IPS-18c (cell line): ENCODE measurements around the gene ZBTB9.
"Not testable (repeated sequence)": the region's sequence is repeated elsewhere in the genome, so short reads cannot be mapped to it uniquely, and the experiment has no call there.

Source experiments
- H3K4me3 ChIP-seq: 2 replicates; pipeline ENCODE4 v1.7.0; 2013; ENCODE audit warnings: low read depth, mild to moderate bottlenecking, low read length, moderate library complexity; ENCODE audit not compliant: insufficient read depth
- H3K9me3 ChIP-seq: one replicate; pipeline ENCODE4 v1.6.1; 2013; ENCODE audit warnings: mild to moderate bottlenecking, low read length, moderate library complexity; ENCODE audit not compliant: control insufficient read depth, insufficient read depth

ZBTB9 gene

DNA sequence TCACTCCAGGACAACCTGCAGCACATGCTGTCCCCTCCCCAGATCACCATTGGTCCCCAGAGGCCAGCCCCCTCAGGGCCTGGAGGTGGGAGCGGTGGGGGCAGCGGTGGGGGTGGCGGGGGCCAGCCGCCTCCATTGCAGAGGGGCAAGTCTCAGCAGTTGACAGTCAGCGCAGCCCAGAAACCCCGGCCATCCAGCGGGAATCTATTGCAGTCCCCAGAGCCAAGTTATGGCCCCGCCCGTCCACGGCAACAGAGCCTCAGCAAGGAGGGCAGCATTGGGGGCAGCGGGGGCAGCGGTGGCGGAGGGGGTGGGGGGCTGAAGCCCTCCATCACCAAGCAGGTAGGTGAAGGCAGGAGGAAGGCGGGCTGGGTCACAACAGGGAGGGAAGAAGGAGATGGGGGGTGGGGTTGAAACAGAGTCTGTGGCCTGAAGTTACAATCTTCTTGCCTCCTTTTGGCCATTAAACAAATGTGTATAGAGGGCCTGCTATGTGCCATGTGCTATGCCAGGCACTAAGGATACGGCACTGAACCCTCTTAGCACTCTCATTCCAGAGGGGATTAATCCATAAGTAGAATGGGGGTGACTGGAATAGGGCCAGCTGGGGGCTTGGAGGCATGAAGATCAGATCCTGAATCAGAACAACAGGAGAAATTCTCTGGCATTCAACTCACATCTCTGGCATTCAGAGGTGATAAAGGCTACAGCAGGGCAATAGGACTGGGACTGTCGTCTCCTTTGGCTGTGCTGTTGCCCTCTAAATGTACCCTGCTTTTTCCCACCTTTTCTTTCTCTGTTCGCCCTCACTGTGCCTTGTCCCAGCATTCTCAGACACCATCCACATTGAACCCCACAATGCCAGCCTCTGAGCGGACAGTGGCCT is 10.5 kb upstream of the ZBTB9 start:
- H3K9me3 ChIP-seq: no peaks in the 10 kb centered on the region
- no peak overlapping the region for H3K4me3 ChIP-seq

DNA sequence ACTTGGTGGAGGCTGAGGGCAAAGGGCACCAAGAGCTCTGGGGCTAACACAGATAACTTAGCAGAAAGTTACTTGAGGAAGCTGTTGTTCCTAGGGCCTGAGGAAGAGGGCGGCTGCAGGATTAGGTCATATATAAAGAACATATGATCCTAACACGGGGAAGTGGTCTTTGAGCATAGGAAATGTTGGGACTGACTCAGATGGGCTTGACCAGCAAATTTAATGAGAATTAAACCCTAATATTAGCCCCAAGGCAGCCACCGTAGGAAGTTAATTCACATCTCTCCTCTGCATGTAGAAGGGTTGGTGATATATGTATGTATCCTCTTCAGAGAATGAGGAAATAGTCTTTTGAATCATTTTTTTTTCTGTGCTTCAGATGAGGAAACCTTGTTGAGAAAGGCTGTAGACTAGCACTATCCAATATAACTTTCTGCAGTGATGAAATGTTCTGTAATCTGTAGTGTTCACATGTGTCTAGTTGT is 9.2 kb upstream of the ZBTB9 start:
- Histone ChIP-seq H3K4me3 (no peak overlapping the region), H3K9me3 (no peaks in the 10 kb centered on the region)

DNA sequence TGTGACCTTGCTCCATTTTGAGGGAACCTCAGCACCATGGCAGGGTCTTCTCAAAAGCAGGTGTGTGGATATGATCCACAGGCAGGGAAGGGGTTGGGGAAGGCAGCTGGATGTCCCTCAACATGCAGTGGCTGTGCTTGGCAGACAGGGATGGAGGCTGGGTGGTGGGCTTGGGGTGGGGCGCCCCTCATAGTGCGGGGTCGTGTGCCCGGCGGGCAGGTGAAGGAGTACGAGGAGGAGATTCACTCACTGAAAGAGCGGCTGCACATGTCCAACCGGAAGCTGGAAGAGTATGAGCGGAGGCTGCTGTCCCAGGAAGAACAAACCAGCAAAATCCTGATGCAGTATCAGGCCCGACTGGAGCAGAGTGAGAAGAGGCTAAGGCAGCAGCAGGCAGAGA is 8.0 kb upstream of the ZBTB9 start:
- no peaks in the 10 kb centered on the region for H3K9me3 ChIP-seq
- H3K4me3 ChIP-seq: no peak overlapping the region

DNA sequence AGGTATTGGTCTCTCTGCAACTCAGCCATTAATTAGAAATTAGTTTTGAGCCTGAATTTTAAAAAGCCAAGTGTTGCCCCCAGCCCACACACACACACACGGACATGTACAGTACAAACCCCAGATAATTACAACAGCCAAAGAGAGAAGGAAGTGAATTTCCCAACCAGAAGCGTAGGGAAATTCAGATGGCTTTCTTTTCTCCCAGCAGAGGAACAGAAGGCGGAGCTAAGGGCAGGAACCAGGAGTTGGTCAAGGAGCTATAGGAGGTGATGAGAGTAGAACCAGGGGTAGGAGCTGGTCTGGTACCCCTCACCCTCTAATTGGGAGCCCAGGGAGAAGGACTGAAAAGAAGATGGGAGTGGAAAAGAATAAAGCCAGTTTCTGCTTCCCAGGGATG is 3.9 kb upstream of the ZBTB9 start:
- Histone ChIP-seq H3K4me3 (no peak overlapping the region), H3K9me3 (no peaks in the 10 kb centered on the region)

DNA sequence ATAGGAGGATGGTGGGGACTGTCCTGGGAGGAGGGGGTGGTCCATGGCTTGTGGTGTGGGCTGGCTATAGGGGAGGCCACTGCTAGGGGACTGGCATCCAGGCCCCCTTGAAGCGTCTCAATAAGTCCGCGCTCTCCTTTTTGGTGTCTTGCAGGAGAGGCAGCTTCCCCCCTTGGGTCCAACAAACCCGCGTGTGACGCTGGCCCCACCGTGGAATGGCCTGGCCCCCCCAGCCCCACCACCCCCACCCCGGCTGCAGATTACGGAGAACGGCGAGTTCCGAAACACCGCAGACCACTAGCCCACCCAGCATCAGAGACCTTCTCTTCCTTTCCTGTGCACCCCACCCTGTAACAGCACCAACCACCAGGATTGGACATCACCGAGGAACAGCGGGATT is 2.8 kb upstream of the ZBTB9 start:
- Histone ChIP-seq H3K9me3 (no peaks in the 10 kb centered on the region), H3K4me3 (no peak overlapping the region)

DNA sequence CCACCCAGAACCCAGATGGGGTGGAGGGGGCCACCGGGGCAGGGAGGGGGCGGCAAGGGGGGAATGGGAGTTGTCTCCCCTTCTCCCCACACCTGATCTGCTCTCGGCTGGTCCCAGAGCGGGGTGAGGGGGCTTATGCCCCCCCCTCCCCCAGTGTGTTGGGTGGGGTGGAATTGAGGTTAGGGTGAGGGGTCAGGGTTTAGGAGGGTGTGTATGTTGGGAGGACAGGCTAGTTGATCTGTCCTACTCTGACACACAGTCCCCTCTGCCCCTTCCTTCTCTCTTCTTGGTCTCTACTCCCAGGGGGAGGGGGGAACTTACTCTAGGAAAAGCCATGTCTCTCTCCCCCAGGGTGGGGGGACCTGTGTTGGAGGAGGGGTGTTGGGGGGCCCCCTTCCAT is 1.9 kb upstream of the ZBTB9 start:
- Histone ChIP-seq H3K4me3 (no peak overlapping the region), H3K9me3 (no peaks in the 10 kb centered on the region)

DNA sequence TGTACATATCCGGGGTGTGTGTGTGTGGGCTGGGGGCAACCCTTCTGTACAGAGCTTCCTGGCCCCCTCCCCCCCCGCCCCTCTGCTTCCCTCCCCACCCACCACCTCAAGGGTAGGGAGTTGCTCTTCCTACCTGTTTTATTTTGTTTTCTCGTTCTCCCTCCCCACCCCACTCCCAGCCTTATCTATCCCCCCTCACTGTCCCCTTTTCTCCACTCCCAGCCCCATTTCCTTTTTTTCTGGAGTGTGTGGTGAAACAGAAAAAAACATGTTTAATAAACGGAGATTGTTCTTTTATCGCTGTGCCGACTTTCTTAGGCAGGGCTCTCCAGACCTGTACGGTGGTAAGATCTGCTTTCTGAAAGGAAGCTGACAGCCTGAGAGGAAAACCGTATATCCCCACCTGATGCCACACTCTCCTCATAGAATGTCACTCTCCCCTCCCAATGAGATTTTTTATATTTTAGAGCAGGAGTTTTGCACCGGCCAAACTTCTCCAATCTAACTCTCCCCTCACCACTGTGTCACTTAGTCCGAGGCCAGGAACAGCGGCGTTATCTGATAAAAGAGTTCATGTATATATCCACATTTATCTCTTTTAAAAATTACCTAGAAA is 875 bp upstream of the ZBTB9 start:
- Histone ChIP-seq H3K9me3 (no peaks in the 10 kb centered on the region), H3K4me3 (peak overlapping the region; percentile 94; the same call in 1 of the 2 replicates)

DNA sequence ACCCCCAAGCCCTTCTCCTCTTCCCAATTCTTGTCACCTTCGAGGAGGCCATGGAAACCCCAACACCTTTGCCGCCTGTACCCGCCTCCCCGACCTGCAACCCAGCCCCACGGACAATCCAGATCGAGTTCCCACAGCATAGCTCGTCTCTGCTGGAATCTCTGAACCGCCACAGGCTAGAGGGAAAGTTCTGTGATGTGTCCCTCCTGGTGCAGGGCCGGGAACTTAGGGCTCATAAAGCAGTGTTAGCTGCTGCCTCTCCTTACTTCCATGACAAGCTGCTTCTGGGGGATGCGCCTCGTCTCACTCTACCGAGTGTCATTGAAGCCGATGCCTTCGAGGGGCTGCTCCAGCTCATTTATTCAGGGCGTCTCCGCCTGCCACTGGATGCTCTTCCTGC is 675 bp downstream of the ZBTB9 start:
- peak overlapping the region; percentile 94 for H3K4me3 ChIP-seq

DNA sequence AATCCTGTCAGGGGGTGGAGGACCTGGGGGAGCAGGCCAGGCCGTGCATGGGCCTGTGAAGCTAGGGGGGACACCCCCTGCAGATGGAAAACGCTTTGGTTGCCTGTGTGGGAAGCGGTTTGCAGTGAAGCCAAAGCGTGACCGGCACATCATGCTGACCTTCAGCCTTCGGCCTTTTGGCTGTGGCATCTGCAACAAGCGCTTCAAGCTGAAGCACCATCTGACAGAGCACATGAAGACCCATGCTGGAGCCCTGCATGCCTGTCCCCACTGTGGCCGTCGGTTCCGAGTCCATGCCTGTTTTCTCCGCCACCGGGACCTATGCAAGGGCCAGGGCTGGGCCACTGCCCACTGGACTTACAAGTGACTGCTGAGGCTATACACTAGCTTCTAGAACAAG is 1.8 kb downstream of the ZBTB9 start:
- Histone ChIP-seq H3K9me3 (no peaks in the 10 kb centered on the region), H3K4me3 (no peak overlapping the region)

More for the DNA sequence above, 675 bp downstream of the ZBTB9 start:
- H3K9me3 ChIP-seq: no peaks in the 10 kb centered on the region

DNA sequence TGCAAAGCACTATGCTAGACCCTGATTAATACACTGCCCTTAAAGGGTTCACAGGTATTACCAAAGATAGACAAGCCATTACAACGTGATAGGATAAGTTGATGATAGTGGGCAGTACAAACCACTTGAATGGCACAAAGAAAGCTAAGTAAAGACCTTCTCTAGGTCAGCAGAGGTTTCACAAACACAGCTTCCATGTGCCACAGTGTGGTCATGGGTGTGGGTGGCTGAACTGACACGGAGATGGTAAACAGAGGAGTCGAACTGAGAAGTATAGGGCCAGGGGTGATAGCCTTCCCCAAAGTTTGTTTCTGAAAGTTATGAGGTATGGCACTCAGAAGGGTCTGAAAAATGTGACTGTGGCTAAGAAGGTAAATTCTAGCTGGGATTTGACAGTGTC is 4.3 kb downstream of the ZBTB9 start:
- no peak overlapping the region for H3K4me3 ChIP-seq
- H3K9me3 ChIP-seq: no peaks in the 10 kb centered on the region

DNA sequence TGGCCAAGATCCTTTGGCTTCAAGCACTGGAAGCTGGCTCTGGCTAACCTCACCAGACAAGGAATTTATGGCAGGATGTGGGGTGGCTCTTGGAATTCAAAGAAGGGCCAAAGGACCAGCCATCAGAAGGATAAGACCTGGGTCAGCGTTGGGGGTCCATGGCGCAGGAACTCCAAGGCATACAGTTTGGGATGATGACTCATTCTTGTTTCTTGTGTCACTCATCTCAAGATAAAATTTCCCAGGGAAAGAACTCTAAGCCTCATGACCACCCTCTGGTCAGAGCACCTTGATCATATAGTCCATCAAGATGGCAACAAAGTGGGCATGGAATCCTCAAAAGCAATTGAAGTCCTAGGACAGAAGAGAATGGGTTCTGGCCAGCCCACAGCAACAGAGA is 4.8 kb downstream of the ZBTB9 start:
- Histone ChIP-seq H3K9me3 (no peaks in the 10 kb centered on the region), H3K4me3 (no peak overlapping the region)

DNA sequence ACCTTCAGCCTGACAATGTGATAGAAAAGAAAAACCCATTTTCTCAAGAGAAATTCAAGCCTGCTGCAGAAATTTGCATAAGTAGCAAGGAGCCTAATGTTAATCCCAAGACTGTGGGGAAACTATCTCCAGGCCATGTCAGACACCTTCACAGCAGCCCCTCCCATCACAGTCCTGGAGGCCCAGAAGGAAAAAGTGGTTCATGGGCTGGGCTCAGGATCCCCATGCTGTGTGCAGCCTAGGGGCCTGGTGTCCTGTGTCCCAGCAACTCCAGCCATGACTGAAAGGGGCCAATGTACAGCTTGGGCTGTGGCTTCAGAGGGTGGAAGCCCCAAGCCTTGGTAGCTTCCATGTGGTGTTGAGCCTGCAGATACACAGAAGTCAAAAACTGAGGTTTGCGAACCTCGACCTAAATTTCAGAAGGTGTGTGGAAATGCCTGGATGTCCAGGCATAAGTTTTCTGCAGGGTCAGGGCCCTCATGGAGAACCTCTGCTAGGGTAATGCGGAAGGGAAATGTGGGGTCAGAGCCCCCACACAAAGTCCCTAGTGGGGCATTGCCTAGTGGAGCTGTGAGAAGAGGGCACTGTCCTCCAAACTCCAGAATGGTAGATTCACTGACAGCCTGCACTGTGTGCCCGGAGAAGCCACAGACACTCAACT is 11.8 kb downstream of the ZBTB9 start:
- Histone ChIP-seq H3K4me3 (no peak overlapping the region; the same call in 1 of the 2 replicates), H3K9me3 (no peaks in the 10 kb centered on the region)

DNA sequence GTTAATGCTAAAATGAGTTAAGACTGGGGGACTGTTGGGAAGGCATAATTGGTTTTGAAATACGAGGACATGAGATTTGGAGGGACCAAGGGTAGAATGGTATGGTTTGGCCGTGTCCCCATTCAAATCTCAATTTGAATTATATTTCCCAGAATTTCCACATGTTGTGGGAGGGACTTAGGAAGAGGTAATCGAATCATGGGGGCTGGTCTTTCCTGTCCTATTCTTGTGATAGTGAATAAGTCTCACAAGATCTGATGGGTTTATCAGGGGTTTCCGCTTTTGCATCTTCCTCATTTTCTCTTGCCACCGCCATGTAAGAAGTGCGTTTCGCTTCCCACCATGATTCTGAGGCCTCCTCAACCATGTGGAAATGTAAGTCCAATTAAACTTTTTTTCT is 12.7 kb downstream of the ZBTB9 start:
- Histone ChIP-seq H3K4me3 (no peak overlapping the region), H3K9me3 (no peaks in the 10 kb centered on the region)

DNA sequence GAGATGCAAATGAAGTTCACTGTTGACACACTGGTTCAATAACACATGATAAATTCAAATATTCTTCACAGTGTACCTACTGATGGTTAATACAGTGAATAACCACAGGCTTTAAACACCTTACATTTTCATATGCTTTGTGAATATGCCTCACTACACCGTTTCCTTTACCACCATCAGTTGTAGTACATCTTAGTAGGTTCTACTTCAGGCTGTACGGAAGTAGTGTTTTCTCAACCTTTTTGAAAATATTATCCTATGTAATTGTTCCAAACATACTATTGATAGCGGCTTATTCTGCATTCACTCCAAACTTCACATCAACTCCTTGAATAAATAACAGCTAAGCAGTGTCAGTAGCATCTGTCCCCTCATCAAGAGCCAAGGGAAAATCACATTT is 15.3 kb downstream of the ZBTB9 start:
- Histone ChIP-seq H3K9me3 (no peaks in the 10 kb centered on the region), H3K4me3 (no peak overlapping the region)

DNA sequence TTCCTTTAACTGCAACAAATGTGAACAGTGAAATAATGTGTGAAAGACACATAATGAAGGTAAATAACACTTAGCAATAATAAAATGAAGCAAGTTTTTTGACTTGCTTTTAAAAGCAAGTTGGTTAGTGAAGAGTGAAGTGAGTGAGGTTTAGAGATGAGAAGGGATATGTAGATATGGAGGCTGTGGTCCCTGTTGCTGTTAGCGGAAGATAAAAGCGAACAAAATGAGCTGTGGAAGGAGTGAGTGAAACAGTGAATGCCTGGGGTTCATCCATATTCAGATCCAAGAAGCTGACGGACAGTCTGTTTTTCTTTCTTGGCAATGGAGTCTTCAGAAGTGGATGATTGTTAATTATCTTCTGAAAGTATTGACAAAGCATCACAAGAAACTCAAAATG is 23.5 kb downstream of the ZBTB9 start:
- Histone ChIP-seq H3K4me3 (no peak overlapping the region), H3K9me3 (no peaks in the 10 kb centered on the region)

DNA sequence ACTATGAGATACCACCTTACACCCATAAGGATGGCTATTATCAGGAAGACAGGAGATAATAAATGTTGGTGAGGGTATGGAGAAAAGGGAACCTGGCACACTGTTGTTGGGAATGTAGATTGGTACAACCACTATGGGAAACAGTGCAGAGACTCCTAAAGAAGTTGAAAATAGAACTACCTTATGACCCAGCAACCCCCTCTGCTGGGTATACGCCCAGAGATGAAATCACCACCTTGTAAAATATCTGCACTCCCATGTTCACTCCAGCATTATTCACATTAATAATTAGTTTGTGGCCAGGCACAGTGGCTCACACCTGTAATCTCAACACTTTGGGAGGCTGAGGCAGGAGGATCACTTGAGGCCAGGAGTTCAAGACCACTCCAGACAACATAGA is 26.8 kb downstream of the ZBTB9 start:
- H3K4me3 ChIP-seq: no peak overlapping the region
- no peaks in the 10 kb centered on the region for H3K9me3 ChIP-seq

DNA sequence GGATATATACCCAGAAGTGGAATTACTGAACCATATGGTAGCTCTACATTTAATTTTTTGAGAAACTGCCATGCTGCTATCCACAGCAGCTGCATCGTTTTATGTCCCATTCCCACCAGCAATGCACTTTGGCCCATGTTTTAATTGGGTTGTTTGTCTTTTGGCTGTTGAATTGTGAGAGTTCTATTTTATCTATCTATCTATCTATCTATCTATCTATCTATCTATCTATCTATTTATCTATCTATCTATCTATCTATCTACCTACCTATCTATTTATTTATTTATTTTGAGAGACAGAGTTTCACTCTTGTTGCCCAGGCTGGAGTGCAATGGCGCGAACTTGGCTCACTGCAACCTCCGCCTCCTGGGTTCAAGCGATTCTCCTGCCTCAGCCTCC is 28.2 kb downstream of the ZBTB9 start:
- not testable (repeated sequence) for H3K4me3 ChIP-seq, H3K9me3 ChIP-seq

DNA sequence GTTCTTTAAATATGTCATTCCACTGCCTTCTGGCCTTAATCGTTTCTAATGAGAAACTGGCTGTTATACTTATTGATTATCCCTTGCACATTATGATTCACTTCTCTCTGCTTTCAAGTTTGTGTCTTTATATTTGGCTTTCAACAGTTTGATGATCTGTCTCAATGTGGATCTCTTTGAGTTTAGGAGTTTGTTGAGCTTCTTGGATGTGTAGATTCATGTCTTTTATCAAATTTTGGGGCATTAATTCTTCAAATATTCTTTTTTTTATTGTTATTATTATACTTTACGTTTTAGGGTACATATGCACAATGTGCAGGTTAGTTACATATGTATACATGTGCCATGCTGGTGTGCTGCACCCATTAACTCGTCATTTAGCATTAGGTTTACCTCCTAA is 29.3 kb downstream of the ZBTB9 start:
- H3K4me3 ChIP-seq: no peak overlapping the region
- no peaks in the 10 kb centered on the region for H3K9me3 ChIP-seq
